H1 (cell line): Measurements from ENCODE around the gene ZRANB3. TPM values are rescaled to one million over a fixed set of nuclear protein-coding genes. Genes with fewer than 3 reads are reported as not detected.

ENCODE experiments used
- CBX5 ChIP-seq: fragments of 300-800, 300-1000 bp; sonication (generic); IDR thresholded peaks from 2 replicates; pipeline ENCODE4 v1.7.1; 2016; ENCODE audit warnings: antibody characterized with exemption, low read length, low read depth
- EP300 ChIP-seq, 2 experiments: IDR thresholded peaks; 1 replicate in 1 of 2; 2 replicates in 1 of 2; pipeline ENCODE4 v1.6.1; 2011 to 2012; ENCODE audit warnings: low read depth in 2 of 2, low read length in 2 of 2, mild to moderate bottlenecking in 2 of 2, borderline replicate concordance in 1 of 2, inconsistent platforms in 1 of 2, moderate library complexity in 1 of 2
- EZH2 ChIP-seq: fragments of 200-600 bp; sonication (generic); IDR thresholded peaks from 2 replicates; pipeline ENCODE4 v1.7.1; 2012; ENCODE audit warnings: low read depth, mild to moderate bottlenecking, moderate library complexity, low read length, inconsistent platforms; ENCODE audit not compliant: severe bottlenecking
- JUN ChIP-seq: IDR thresholded peaks from 2 replicates; pipeline ENCODE4 v1.6.1; 2011; ENCODE audit warnings: low read depth, mild to moderate bottlenecking, improper control_type of control experiment, low read length
- MAFK ChIP-seq: IDR thresholded peaks from 2 replicates; pipeline ENCODE4 v1.6.1; 2012; ENCODE audit warnings: low read depth, mild to moderate bottlenecking, improper control_type of control experiment, low read length
- MAX ChIP-seq: IDR thresholded peaks from 2 replicates; pipeline ENCODE4 v1.6.1; 2012; ENCODE audit warnings: inconsistent platforms
- PHF8 ChIP-seq: fragments of 200-600 bp; sonication (generic); conservative IDR thresholded peaks from 2 replicates; pipeline ENCODE4 v1.7.1; 2012; ENCODE audit warnings: low read depth, mild to moderate bottlenecking, inconsistent platforms, low read length, moderate library complexity
- RFX5 ChIP-seq: IDR thresholded peaks from 2 replicates; pipeline ENCODE4 v1.6.1; 2011; ENCODE audit warnings: low read depth, low read length, improper control_type of control experiment, borderline replicate concordance
- RXRA ChIP-seq: IDR thresholded peaks from 2 replicates; pipeline ENCODE4 v1.6.1; 2011; ENCODE audit warnings: low read depth, mild to moderate bottlenecking, low read length, moderate library complexity; ENCODE audit not compliant: insufficient read depth
- SP2 ChIP-seq: IDR thresholded peaks from 2 replicates; pipeline ENCODE4 v1.6.1; 2012; ENCODE audit warnings: mild to moderate bottlenecking, low read length, inconsistent platforms
- TBP ChIP-seq: IDR thresholded peaks from 2 replicates; pipeline ENCODE4 v1.6.1; 2011; ENCODE audit warnings: low read depth, low read length, improper control_type of control experiment
- polyA plus RNA-seq, 7 experiments: library from polyadenylated mRNA; depleted of rRNA in 3 of 7; stranded (reverse) in 5 of 7; unstranded in 2 of 7; fragments of >200 nt in 5 of 7; fragments of 200-250 nt in 2 of 7; gene quantifications; 1 replicate in 5 of 7; 2 replicates in 1 of 7; 4 replicates in 1 of 7; pipeline versions ENCODE4 v1.2.1 to v1.2.3, GENCODE V29; 2011 to 2013; ENCODE audit warnings: missing spikeins in 2 of 7, mixed read lengths in 2 of 7
- total RNA-seq: library from RNA; stranded (reverse); fragmentation: NEBNext Ultra II Directional; extraction: Animal tissue kit (Norgen Biotek cat#: 25700); gene quantifications from 2 replicates; pipeline ENCODE4 v1.2.1, GENCODE V29; 2021
- TF ChIP-seq, protein P1 (sequence below): fragments of 300-600 bp; sonication (generic); IDR thresholded peaks from 2 replicates; pipeline ENCODE4 v1.7.1; 2012; ENCODE audit warnings: low read length, moderate library complexity, mild to moderate bottlenecking, inconsistent platforms; ENCODE audit not compliant: insufficient replicate concordance

Gene ZRANB3
- total and polyA plus RNA-seq, 2 of the 8 experiments (the other 6 are each of a cell fraction or from before 2014, with no cell fraction given) = 4.5 to 19.3 TPM

GRCh38 chr2:135546436-135546835 lies 15.4 kb upstream of the ZRANB3 start (continued):
- TF ChIP-seq, protein P1, sequence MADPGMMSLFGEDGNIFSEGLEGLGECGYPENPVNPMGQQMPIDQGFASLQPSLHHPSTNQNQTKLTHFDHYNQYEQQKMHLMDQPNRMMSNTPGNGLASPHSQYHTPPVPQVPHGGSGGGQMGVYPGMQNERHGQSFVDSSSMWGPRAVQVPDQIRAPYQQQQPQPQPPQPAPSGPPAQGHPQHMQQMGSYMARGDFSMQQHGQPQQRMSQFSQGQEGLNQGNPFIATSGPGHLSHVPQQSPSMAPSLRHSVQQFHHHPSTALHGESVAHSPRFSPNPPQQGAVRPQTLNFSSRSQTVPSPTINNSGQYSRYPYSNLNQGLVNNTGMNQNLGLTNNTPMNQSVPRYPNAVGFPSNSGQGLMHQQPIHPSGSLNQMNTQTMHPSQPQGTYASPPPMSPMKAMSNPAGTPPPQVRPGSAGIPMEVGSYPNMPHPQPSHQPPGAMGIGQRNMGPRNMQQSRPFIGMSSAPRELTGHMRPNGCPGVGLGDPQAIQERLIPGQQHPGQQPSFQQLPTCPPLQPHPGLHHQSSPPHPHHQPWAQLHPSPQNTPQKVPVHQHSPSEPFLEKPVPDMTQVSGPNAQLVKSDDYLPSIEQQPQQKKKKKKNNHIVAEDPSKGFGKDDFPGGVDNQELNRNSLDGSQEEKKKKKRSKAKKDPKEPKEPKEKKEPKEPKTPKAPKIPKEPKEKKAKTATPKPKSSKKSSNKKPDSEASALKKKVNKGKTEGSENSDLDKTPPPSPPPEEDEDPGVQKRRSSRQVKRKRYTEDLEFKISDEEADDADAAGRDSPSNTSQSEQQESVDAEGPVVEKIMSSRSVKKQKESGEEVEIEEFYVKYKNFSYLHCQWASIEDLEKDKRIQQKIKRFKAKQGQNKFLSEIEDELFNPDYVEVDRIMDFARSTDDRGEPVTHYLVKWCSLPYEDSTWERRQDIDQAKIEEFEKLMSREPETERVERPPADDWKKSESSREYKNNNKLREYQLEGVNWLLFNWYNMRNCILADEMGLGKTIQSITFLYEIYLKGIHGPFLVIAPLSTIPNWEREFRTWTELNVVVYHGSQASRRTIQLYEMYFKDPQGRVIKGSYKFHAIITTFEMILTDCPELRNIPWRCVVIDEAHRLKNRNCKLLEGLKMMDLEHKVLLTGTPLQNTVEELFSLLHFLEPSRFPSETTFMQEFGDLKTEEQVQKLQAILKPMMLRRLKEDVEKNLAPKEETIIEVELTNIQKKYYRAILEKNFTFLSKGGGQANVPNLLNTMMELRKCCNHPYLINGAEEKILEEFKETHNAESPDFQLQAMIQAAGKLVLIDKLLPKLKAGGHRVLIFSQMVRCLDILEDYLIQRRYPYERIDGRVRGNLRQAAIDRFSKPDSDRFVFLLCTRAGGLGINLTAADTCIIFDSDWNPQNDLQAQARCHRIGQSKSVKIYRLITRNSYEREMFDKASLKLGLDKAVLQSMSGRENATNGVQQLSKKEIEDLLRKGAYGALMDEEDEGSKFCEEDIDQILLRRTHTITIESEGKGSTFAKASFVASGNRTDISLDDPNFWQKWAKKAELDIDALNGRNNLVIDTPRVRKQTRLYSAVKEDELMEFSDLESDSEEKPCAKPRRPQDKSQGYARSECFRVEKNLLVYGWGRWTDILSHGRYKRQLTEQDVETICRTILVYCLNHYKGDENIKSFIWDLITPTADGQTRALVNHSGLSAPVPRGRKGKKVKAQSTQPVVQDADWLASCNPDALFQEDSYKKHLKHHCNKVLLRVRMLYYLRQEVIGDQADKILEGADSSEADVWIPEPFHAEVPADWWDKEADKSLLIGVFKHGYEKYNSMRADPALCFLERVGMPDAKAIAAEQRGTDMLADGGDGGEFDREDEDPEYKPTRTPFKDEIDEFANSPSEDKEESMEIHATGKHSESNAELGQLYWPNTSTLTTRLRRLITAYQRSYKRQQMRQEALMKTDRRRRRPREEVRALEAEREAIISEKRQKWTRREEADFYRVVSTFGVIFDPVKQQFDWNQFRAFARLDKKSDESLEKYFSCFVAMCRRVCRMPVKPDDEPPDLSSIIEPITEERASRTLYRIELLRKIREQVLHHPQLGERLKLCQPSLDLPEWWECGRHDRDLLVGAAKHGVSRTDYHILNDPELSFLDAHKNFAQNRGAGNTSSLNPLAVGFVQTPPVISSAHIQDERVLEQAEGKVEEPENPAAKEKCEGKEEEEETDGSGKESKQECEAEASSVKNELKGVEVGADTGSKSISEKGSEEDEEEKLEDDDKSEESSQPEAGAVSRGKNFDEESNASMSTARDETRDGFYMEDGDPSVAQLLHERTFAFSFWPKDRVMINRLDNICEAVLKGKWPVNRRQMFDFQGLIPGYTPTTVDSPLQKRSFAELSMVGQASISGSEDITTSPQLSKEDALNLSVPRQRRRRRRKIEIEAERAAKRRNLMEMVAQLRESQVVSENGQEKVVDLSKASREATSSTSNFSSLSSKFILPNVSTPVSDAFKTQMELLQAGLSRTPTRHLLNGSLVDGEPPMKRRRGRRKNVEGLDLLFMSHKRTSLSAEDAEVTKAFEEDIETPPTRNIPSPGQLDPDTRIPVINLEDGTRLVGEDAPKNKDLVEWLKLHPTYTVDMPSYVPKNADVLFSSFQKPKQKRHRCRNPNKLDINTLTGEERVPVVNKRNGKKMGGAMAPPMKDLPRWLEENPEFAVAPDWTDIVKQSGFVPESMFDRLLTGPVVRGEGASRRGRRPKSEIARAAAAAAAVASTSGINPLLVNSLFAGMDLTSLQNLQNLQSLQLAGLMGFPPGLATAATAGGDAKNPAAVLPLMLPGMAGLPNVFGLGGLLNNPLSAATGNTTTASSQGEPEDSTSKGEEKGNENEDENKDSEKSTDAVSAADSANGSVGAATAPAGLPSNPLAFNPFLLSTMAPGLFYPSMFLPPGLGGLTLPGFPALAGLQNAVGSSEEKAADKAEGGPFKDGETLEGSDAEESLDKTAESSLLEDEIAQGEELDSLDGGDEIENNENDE = no peak
- no peak for TF ChIP-seq EZH2
- TF ChIP-seq SP2 = no peak
- no peak for TF ChIP-seq RXRA
- no peak for TF ChIP-seq MAFK
- TF ChIP-seq JUN = no peak
- TF ChIP-seq MAX = no peak
- TF ChIP-seq CBX5 = no peak
- TF ChIP-seq PHF8 = no peak
- no peak for TF ChIP-seq TBP
- no peak for TF ChIP-seq EP300 (IDR thresholded peaks at IDR 0.05; ENCODE audit: borderline replicate concordance in 1 of 2, low read depth in 2 of 2, low read length in 2 of 2)
- TF ChIP-seq RFX5 = no peak
